IMR-90 (cell line): Measurements from ENCODE around the gene BRAT1. TPM values are rescaled to one million over a fixed set of nuclear protein-coding genes. Genes with fewer than 3 reads are reported as not detected.

Source experiments
- ATAC-seq: fragments of 200-7000 bp; cut with Tn5 transposase; 2 replicates; pipeline ENCODE4 v1.9.1; 2020; ENCODE audit warnings: low read depth, mild to moderate bottlenecking, moderate library complexity
- BruUV-seq: library from RNA; stranded (reverse); fragments of 400-500 nt; replicated peaks from 2 replicates; lab custom pipeline; 2021; lab: Mats Ljungman, UMichigan
- CTCF ChIA-PET: fragments of 300-600 bp; formaldehyde crosslinking; extraction: SDS; loops from one replicate; lab custom pipeline; 2021; ENCODE audit warnings: antibody characterized with exemption; lab: Yijun Ruan, JAX
- POLR2A ChIA-PET: fragments of 300-600 bp; sonication (Branson Sonifier 250); formaldehyde crosslinking; loops from one replicate; lab custom pipeline; 2022; ENCODE audit warnings: antibody characterized with exemption; ENCODE audit not compliant: unreplicated experiment; lab: Charles Lee
- DNase-seq: peaks from one replicate; pipeline ENCODE4 v3.0.0; 2013
- H2AFZ ChIP-seq: replicated peaks from 2 replicates; pipeline ENCODE3; 2013; ENCODE audit warnings: low read length, mild to moderate bottlenecking; ENCODE audit not compliant: poor library complexity
- H2AK5ac ChIP-seq: 2 replicates; pipeline ENCODE4 v1.6.1; 2013; ENCODE audit warnings: low read depth, low read length, inconsistent platforms
- H2AK9ac ChIP-seq: replicated peaks from 2 replicates; pipeline ENCODE3; 2013; ENCODE audit warnings: mild to moderate bottlenecking, low read depth, low read length, moderate library complexity; ENCODE audit not compliant: poor library complexity
- H2BK120ac ChIP-seq: 2 replicates; pipeline ENCODE4 v1.6.1; 2013; ENCODE audit warnings: low read depth, low read length, inconsistent platforms
- H2BK15ac ChIP-seq: 3 replicates; pipeline ENCODE4 v1.6.1; 2013; ENCODE audit warnings: low read depth, low read length, inconsistent platforms
- H2BK20ac ChIP-seq: 2 replicates; pipeline ENCODE4 v1.6.1; 2013; ENCODE audit warnings: low read depth, mild to moderate bottlenecking, inconsistent platforms, low read length, moderate library complexity
- H2BK5ac ChIP-seq: 2 replicates; pipeline ENCODE4 v1.6.1; 2013; ENCODE audit warnings: mild to moderate bottlenecking, low read depth, low read length, inconsistent platforms; ENCODE audit not compliant: poor library complexity, severe bottlenecking
- H3K14ac ChIP-seq: replicated peaks from 2 replicates; pipeline ENCODE4 v1.6.1; 2013; ENCODE audit warnings: low read depth, low read length, inconsistent platforms
- H3K18ac ChIP-seq: 2 replicates; pipeline ENCODE4 v1.6.1; 2013; ENCODE audit warnings: low read depth, low read length, control low read depth
- H3K23ac ChIP-seq: 2 replicates; pipeline ENCODE4 v1.6.1; 2013; ENCODE audit warnings: low read depth, low read length, inconsistent platforms
- H3K27ac ChIP-seq: 2 replicates; pipeline ENCODE4 v1.5.1; 2013; ENCODE audit warnings: mild to moderate bottlenecking, control low read depth, low read length; ENCODE audit not compliant: insufficient read depth
- H3K27me3 ChIP-seq: 2 replicates; pipeline ENCODE4 v1.6.1; 2013; ENCODE audit warnings: low read length; ENCODE audit not compliant: control insufficient read depth, insufficient read depth
- H3K36me3 ChIP-seq: 2 replicates; pipeline ENCODE4 v1.6.1; 2013; ENCODE audit warnings: low read length, mixed read lengths; ENCODE audit not compliant: control insufficient read depth, insufficient read depth
- H3K4ac ChIP-seq: 2 replicates; pipeline ENCODE4 v1.6.1; 2013; ENCODE audit warnings: low read depth, low read length, inconsistent platforms
- H3K4me1 ChIP-seq: 2 replicates; pipeline ENCODE4 v1.6.1; 2013; ENCODE audit warnings: low read length, mixed read lengths; ENCODE audit not compliant: control insufficient read depth, insufficient read depth
- H3K4me2 ChIP-seq: 2 replicates; pipeline ENCODE4 v1.6.1; 2013; ENCODE audit warnings: low read depth, mild to moderate bottlenecking, control low read depth, low read length, moderate library complexity
- H3K4me3 ChIP-seq: 2 replicates; pipeline ENCODE4 v1.5.1; 2013; ENCODE audit warnings: low read depth, mild to moderate bottlenecking, control low read depth, low read length, moderate library complexity; ENCODE audit not compliant: insufficient read depth
- H3K56ac ChIP-seq: 2 replicates; pipeline ENCODE4 v1.6.1; 2013; ENCODE audit warnings: low read length, inconsistent platforms; ENCODE audit not compliant: insufficient read depth; ENCODE audit errors: extremely low read depth
- H3K79me1 ChIP-seq, 2 experiments: 2 replicates each; pipeline ENCODE4 v1.6.1; 2013; ENCODE audit warnings: low read length in 2 of 2, inconsistent platforms in 1 of 2, low read depth in 1 of 2
- H3K9ac ChIP-seq: 2 replicates; pipeline ENCODE4 v1.6.1; 2013; ENCODE audit warnings: low read depth, low read length, control low read depth
- H3K9me1 ChIP-seq: 2 replicates; pipeline ENCODE4 v1.6.1; 2013; ENCODE audit warnings: low read length, inconsistent platforms; ENCODE audit not compliant: insufficient read depth
- H3K9me3 ChIP-seq: 2 replicates; pipeline ENCODE4 v1.6.1; 2013; ENCODE audit warnings: low read length; ENCODE audit not compliant: control insufficient read depth, insufficient read depth
- H4K20me1 ChIP-seq: 2 replicates; pipeline ENCODE4 v1.6.1; 2013; ENCODE audit warnings: low read length, inconsistent platforms; ENCODE audit not compliant: insufficient read depth
- H4K5ac ChIP-seq: 2 replicates; pipeline ENCODE4 v1.6.1; 2013; ENCODE audit warnings: mild to moderate bottlenecking, low read depth, low read length, control low read depth
- H4K8ac ChIP-seq, 2 experiments: 2 replicates each; pipeline ENCODE4 v1.6.1; 2013; ENCODE audit warnings: low read depth in 2 of 2, low read length in 2 of 2, control low read depth in 1 of 2, inconsistent platforms in 1 of 2
- H4K91ac ChIP-seq: 2 replicates; pipeline ENCODE4 v1.6.1; 2013; ENCODE audit warnings: low read depth, low read length, inconsistent platforms; ENCODE audit not compliant: insufficient read depth
- ELK1 ChIP-seq: fragments of 150-350 bp; IDR thresholded peaks from 2 replicates; pipeline ENCODE4 v1.6.1; 2016; ENCODE audit warnings: low read depth, mild to moderate bottlenecking, low read length, moderate library complexity, borderline replicate concordance
- RFX5 ChIP-seq: IDR thresholded peaks from 2 replicates; pipeline ENCODE4 v1.8.0; 2012; ENCODE audit warnings: low read depth, mild to moderate bottlenecking, low read length, moderate library complexity
- WGBS, 2 experiments: methylation state at CpG; one replicate each; pipeline versions ENCODE4 v1.1.5 to v1.1.7; 2013; ENCODE audit warnings: missing lambda C conversion rate in 2 of 2; ENCODE audit not compliant: insufficient read length in 1 of 2; ENCODE audit errors: extremely low coverage in 2 of 2; 5-methylcytosine and 5-hydroxymethylcytosine counted together
- dilution Hi-C: fragments of 300-500 bp; cut with HindIII; formaldehyde crosslinking; loops from one replicate; pipeline ENCODE4 v1.14.3; 2018; ENCODE audit warnings: low sequenced_read_pairs; ENCODE audit not compliant: unreplicated experiment
- in situ Hi-C: fragments of 300-500 bp; cut with MboI; formaldehyde crosslinking; loops from 3 replicates; pipeline ENCODE4 v1.14.3; 2019; ENCODE audit warnings: low sequenced_read_pairs, inconsistent platforms, mixed read lengths
- intact Hi-C: fragments of 100-400 bp; cut with micrococcal nuclease; formaldehyde crosslinking; loops from 2 replicates; pipeline ENCODE4 v1.10.0; 2022
- polyA plus RNA-seq, 3 experiments: library from polyadenylated mRNA; depleted of rRNA; stranded (reverse); fragments of >200 nt; gene quantifications; 2 replicates each; pipeline ENCODE4 v1.2.3, GENCODE V29; 2012; ENCODE audit warnings: low replicate concordance in 1 of 3
- total RNA-seq: library from RNA; depleted of rRNA; stranded (reverse); fragments of >200 nt; gene quantifications from 2 replicates; pipeline ENCODE4 v1.2.3, GENCODE V29; 2012

BRAT1 gene
- total and polyA plus RNA-seq, 2 of the 4 experiments (the other 2 are of a cell fraction), result 6.8 to 21.9 TPM

DNA sequence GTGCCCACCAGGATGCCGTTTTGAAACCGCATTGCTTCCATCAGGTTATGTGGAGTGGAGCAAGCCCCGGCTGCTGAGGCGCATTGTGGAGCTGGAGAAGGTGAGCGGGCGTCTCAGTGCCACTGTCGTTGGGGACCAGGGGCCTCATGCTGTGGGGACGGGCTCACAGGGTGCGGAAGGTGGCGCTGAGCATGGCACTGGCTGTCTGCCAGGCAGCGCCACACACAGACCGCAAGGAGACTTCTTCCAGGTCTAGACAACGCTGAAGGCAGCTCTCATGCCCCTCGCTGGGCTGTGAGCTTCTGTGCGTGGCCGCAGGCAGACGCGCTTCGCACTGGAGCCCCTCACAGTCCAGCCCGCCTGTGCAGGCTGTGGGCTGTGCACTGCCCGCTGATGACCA is 32.5 kb upstream of the BRAT1 start:
- H3K4me3 ChIP-seq, result no peak overlapping the region
- no peak overlapping the region for H3K4ac ChIP-seq
- no peak overlapping the region for H3K56ac ChIP-seq
- BruUV-seq, result no TSS peak
- H2AK9ac ChIP-seq, result no peak overlapping the region
- H3K4me2 ChIP-seq, result no peak overlapping the region
- DNase-seq, result no peak
- no peaks in the 10 kb centered on the region for H4K20me1 ChIP-seq
- H2AK5ac ChIP-seq, result no peak overlapping the region
- H3K23ac ChIP-seq, result no peak overlapping the region
- H3K9me3 ChIP-seq, result no peaks in the 10 kb centered on the region
- no peak overlapping the region for H3K9ac ChIP-seq
- H4K91ac ChIP-seq, result no peak overlapping the region
- no peak overlapping the region for H3K18ac ChIP-seq
- in situ Hi-C loops, result no loop called here
- H4K8ac ChIP-seq, result no peak overlapping the region
- H2BK120ac ChIP-seq, result no peak overlapping the region
- no peak overlapping the region for H2BK5ac ChIP-seq
- peaks cover 24% of the 10 kb centered on the region for H3K36me3 ChIP-seq
- dilution Hi-C loops, result no loop called here
- no peaks in the 10 kb centered on the region for H3K4me1 ChIP-seq
- no peak overlapping the region for H2BK15ac ChIP-seq
- POLR2A ChIA-PET, result no interaction called here
- intact Hi-C loops, result no loop called here
- H3K14ac ChIP-seq, result no peak overlapping the region
- no peak for ATAC-seq
- H3K27ac ChIP-seq, result no peak overlapping the region
- H2AFZ ChIP-seq, result no peak overlapping the region
- CTCF ChIA-PET, result interaction anchor here (0.5 kb wide), 1 partner anchor 94 kb away, joined by 4 read pairs; no protein-coding TSS in a partner anchor
- no peak for TF ChIP-seq RFX5
- TF ChIP-seq ELK1, result no peak
- WGBS, 2 experiments, result 94% methylated on average over 13 of the region's 21 CpGs; no CpG with 5 or more reads in 1 of the 2 experiments
- no peaks in the 10 kb centered on the region for H3K79me1 ChIP-seq
- H3K27me3 ChIP-seq, result no peaks in the 10 kb centered on the region
- H3K9me1 ChIP-seq, result no peaks in the 10 kb centered on the region
- H2BK20ac ChIP-seq, result no peak overlapping the region
- no peak overlapping the region for H4K5ac ChIP-seq
